ENCODE data around the gene PGBD1. TPM values are rescaled to one million over a fixed set of nuclear protein-coding genes. Genes with fewer than 3 reads are reported as not detected.

Gene PGBD1
- total and polyA plus RNA-seq, 2 donors (not counting 3 experiments of a cell fraction or from before 2014, with no cell fraction given): 4.2 to 9.6 TPM

DNA sequence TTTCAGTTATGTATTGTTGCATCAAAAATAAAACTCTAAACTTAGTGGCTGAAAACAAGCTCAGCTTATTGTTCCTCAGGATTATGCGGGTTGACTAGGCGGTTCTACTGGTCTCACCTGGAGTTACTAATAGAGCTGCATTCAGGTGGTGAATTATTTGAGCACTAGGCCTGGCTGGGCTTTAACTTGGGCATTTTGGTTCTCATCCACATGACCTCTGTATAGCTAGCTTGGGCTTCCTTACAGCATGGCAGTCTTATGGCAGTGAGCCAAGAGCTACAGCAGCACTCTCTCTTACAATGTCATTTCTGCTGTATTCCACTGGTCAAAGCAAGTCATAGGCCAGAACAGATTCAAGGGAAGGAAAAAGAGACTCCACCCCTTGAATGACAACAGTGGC, 1.6 kb downstream of the PGBD1 start:
- Histone ChIP-seq H3K27me3 (ENCODE audit: control insufficient read depth in 2 of 2, insufficient read depth in 2 of 2, low read length in 2 of 2) (no peaks in the 10 kb centered on the region), H3K9me3 (replicated peaks; ENCODE audit: control insufficient read depth, insufficient read depth, low read length) (no peaks in the 10 kb centered on the region), H4K20me1 (replicated peaks; ENCODE audit: control insufficient read depth, extremely low read depth, insufficient read depth, low read length) (no peaks in the 10 kb centered on the region), H3K9ac (replicated peaks; ENCODE audit: extremely low read depth, insufficient read depth, low read length) (no peak overlapping the region), H3K27ac (ENCODE audit: insufficient read depth, low read depth, low read length) (no peak overlapping the region), H3K4me2 (ENCODE audit: insufficient read depth, low read length) (no peak overlapping the region), H2AFZ (ENCODE audit: low read depth, low read length) (no peak overlapping the region), H3K4me1 (ENCODE audit: control insufficient read depth, extremely low read depth, insufficient read depth, low read length) (peaks cover 7% of the 10 kb centered on the region), H3K36me3 (ENCODE audit: control insufficient read depth in 2 of 2, extremely low read depth in 1 of 2, insufficient read depth in 2 of 2, low read length in 2 of 2) (peaks cover 7 to 8% of the 10 kb centered on the region in 2 experiments), H3K4me3 (replicated peaks in 1 of 3; ENCODE audit: insufficient read depth in 1 of 3, low read depth in 1 of 3, low read length in 3 of 3) (no peak overlapping the region), H3K9me1 (replicated peaks; ENCODE audit: control insufficient read depth, extremely low read depth, insufficient read depth, low read length) (no peaks in the 10 kb centered on the region), H3K79me2 (ENCODE audit: control insufficient read depth, insufficient read depth, low read length) (peaks cover 16% of the 10 kb centered on the region)
- ChIA-PET POLR2A (interaction anchor here (0.6 to 2.1 kb wide), 3 partner anchors 52 to 100 kb away, joined by 3 to 7 read pairs (median 3); no protein-coding TSS in a partner anchor), CTCF (interaction anchor here (0.6 kb wide), 1 partner anchor 48 kb away, joined by 3 read pairs; no protein-coding TSS in a partner anchor)
- intact Hi-C loops (cut with micrococcal nuclease): loop anchor here (5.0 to 10.0 kb wide), 3 partner anchors 54 to 402 kb away; partner anchors contain the start of genes ZNF165 and ZSCAN31
- no TSS peak for BruUV-seq (replicated peaks)
- dilution Hi-C loops (cut with MboI; ENCODE audit: extremely low pct_ligation_motif_present, low sequenced_read_pairs): no loop called here
- FAIRE-seq: no peak
- no peak for DNase-seq (ENCODE audit: low read depth, low spot score)
- TF ChIP-seq POLR2AphosphoS5 (IDR thresholded peaks at IDR 0.05; ENCODE audit: insufficient read depth, low read depth, low read length): no peak
- TF ChIP-seq CTCF (IDR thresholded peaks at IDR 0.05; ENCODE audit: extremely low read depth in 1 of 2, insufficient read depth in 1 of 2, low read depth in 1 of 2, low read length in 2 of 2): no peak
- TF ChIP-seq MYC (IDR thresholded peaks at IDR 0.05; ENCODE audit: low read depth, low read length): no peak
- TF ChIP-seq MAX (IDR thresholded peaks at IDR 0.05; ENCODE audit: insufficient read depth, insufficient read length): no peak
- no peak for TF ChIP-seq JUN (IDR thresholded peaks at IDR 0.05; ENCODE audit: borderline replicate concordance, insufficient read depth, insufficient read length, low read depth)
- TF ChIP-seq POLR2A (IDR thresholded peaks at IDR 0.05; ENCODE audit: low read depth, low read length): no peak
- no peak for TF ChIP-seq FOS (IDR thresholded peaks at IDR 0.05; ENCODE audit: borderline replicate concordance, insufficient read depth, low read length)
- TF ChIP-seq GATA2 (IDR thresholded peaks at IDR 0.05; ENCODE audit: insufficient read depth, insufficient read length, low read depth, low read length): no peak
- TF ChIP-seq EZH2 (IDR thresholded peaks at IDR 0.05; ENCODE audit: borderline replicate concordance, low read depth, low read length, severe bottlenecking): no peak
